Mucosa of descending colon (tissue), 3 donors: ENCODE data around the gene ACACA. TPM values are rescaled to one million over a fixed set of nuclear protein-coding genes. Genes with fewer than 3 reads are reported as not detected.

ENCODE experiments used
- ATAC-seq: fragments of 200-7000 bp; cut with Tn5 transposase; one replicate; pipeline ENCODE4 v1.9.1; 2020; ENCODE audit warnings: mild to moderate bottlenecking, moderate library complexity
- DNase-seq, 3 donors: peaks; one replicate each; pipeline ENCODE4 v3.0.0-alpha.2; 2020
- H3K36me3 ChIP-seq: fragments of 200-600 bp; one replicate; pipeline ENCODE4 v1.8.0; 2021; ENCODE audit warnings: low read depth, mild to moderate bottlenecking
- H3K4me1 ChIP-seq: fragments of 200-600 bp; one replicate; pipeline ENCODE4 v1.8.0; 2021; ENCODE audit warnings: low read depth, mild to moderate bottlenecking
- H3K4me3 ChIP-seq: fragments of 200-600 bp; one replicate; pipeline ENCODE4 v1.8.0; 2021; ENCODE audit warnings: mild to moderate bottlenecking
- H3K9me3 ChIP-seq: fragments of 200-600 bp; one replicate; pipeline ENCODE4 v1.8.0; 2021; ENCODE audit warnings: mild to moderate bottlenecking
- intact Hi-C, 2 donors: fragments of 100-400 bp; cut with DNase I in 1 of 2; cut with micrococcal nuclease in 1 of 2; formaldehyde crosslinking; loops; one replicate each; pipeline versions ENCODE4 v1.11.0 to v1.11.1; 2022; cut with DNase I, micrococcal nuclease
- total RNA-seq, 3 donors: library from RNA; stranded (reverse); fragmentation: NEBNext Ultra II Directional in 2 of 3; extraction: Animal tissue kit (Norgen Biotek cat#: 25700) in 2 of 3; gene quantifications; one replicate each; pipeline versions ENCODE4 v1.2.1 to v1.2.4, GENCODE V29; 2021 to 2023
- TF ChIP-seq, protein P1 (sequence below): fragments of 200-600 bp; IDR thresholded peaks from one replicate; pipeline ENCODE4 v1.8.0; 2022; ENCODE audit warnings: antibody characterized with exemption, mild to moderate bottlenecking
- donor health status: DM: no; HTN: no; CAD: no; lungs with moderate emphysema.
- donor health status: DM: no; HTN: no; CAD: no.
- donor health status: DM: no; HTN: yes; CAD: no.

Gene ACACA
- total RNA-seq, 3 donors from 2014 or later: 58.5 to 64.1 (median 60.3) TPM

DNA sequence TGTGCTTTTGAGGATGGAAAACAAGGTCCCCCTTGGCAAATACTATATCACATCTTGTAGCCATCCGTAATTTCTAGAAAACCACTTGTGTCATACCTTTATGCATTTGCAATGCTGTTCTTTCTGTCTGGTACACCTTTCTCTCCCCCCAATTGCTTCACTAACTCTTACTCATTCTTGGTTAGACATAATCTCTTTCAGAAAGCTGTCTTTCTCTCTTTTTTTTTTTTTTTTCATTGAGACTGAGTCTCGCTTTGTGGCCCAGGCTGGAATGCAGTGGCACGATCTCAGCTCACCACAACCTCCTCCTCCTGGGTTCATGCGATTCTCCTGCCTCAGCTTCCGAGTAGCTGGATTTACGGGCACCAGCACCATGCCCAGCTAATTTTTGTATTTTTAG lies 125.8 kb downstream of the ACACA start:
- ATAC-seq: no peak
- no peaks in the 10 kb centered on the region for H3K36me3 ChIP-seq
- no peak for DNase-seq
- no peaks in the 10 kb centered on the region for H3K9me3 ChIP-seq
- intact Hi-C loops: no loop called here
- no peaks in the 10 kb centered on the region for H3K4me1 ChIP-seq
- TF ChIP-seq, protein P1, sequence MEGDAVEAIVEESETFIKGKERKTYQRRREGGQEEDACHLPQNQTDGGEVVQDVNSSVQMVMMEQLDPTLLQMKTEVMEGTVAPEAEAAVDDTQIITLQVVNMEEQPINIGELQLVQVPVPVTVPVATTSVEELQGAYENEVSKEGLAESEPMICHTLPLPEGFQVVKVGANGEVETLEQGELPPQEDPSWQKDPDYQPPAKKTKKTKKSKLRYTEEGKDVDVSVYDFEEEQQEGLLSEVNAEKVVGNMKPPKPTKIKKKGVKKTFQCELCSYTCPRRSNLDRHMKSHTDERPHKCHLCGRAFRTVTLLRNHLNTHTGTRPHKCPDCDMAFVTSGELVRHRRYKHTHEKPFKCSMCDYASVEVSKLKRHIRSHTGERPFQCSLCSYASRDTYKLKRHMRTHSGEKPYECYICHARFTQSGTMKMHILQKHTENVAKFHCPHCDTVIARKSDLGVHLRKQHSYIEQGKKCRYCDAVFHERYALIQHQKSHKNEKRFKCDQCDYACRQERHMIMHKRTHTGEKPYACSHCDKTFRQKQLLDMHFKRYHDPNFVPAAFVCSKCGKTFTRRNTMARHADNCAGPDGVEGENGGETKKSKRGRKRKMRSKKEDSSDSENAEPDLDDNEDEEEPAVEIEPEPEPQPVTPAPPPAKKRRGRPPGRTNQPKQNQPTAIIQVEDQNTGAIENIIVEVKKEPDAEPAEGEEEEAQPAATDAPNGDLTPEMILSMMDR: no peak
- H3K4me3 ChIP-seq: no peak overlapping the region

GRCh38 chr17:37278247-37278894 lies 128.3 kb downstream of the ACACA start:
- intact Hi-C loops: no loop called here
- Histone ChIP-seq H3K36me3 (no peaks in the 10 kb centered on the region), H3K9me3 (no peaks in the 10 kb centered on the region), H3K4me1 (no peaks in the 10 kb centered on the region), H3K4me3 (no peak overlapping the region)
- no peak for ATAC-seq
- no peak for DNase-seq
- TF ChIP-seq, protein P1: no peak

GRCh38 chr17:37276475-37276874 lies 130.2 kb downstream of the ACACA start:
- no peak for DNase-seq
- no peaks in the 10 kb centered on the region for H3K4me1 ChIP-seq
- TF ChIP-seq, protein P1: no peak
- intact Hi-C loops: no loop called here
- no peak overlapping the region for H3K4me3 ChIP-seq
- no peak for ATAC-seq
- H3K36me3 ChIP-seq: no peaks in the 10 kb centered on the region
- no peaks in the 10 kb centered on the region for H3K9me3 ChIP-seq

DNA sequence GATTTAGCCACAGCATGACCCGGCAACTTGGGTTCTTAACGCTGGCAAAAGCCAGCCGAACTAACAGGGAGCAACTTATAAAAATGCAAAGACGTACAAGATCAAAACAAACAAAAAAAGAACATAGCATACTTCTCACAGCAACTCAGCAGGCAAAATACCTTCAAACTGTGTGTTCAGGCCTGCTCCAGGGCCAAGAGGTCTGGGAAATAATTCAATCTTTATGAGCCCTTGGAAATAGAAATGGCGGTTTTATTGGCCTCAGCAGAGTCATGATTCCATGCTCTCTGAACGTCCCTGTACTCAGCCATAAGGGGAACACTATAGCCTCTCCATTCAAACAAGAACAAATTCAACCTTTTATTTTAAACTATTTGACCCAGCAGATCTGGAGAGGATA lies 132.2 kb downstream of the ACACA start:
- Histone ChIP-seq H3K4me1 (no peaks in the 10 kb centered on the region), H3K4me3 (no peak overlapping the region), H3K9me3 (no peaks in the 10 kb centered on the region), H3K36me3 (no peaks in the 10 kb centered on the region)
- no peak for DNase-seq
- TF ChIP-seq, protein P1: no peak
- intact Hi-C loops: no loop called here
- peak; percentile 37 for ATAC-seq

DNA sequence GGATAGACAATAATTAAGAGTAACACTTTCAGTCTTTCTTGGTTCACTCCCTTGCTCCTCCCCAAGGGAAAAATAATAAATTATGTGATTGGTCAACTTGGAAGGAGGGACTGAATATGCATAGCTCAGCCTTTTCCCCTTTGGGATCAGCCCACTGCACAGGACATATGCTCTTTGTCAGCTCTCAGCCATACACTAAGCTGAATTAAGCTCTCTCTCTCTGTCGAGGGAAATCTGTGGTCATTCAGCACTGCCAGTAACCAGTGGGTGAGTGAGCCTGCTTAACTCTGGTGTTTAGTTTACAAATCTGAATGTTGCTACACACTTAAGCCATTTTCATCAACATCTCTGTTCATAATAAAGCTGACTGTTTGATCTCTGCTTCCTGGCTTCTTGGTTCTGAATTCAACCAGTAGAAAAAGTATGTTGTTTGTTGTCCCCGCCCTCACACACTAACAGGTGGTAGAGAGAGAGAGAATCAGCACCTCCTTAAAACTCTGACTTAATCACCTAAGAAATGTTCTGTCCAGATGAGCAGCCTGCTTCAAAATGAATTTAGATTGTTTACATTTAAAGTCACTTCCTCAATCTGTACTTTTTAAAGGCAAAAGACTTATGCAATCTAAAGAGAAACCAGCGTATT lies 133.1 kb downstream of the ACACA start:
- intact Hi-C loops: no loop called here
- no peaks in the 10 kb centered on the region for H3K4me1 ChIP-seq
- no peaks in the 10 kb centered on the region for H3K36me3 ChIP-seq
- TF ChIP-seq, protein P1: no peak
- no peaks in the 10 kb centered on the region for H3K9me3 ChIP-seq
- no peak overlapping the region for H3K4me3 ChIP-seq
- peak in 1 of 3 donors; percentile 11 for DNase-seq
- ATAC-seq: peak; percentile 86
